PFSK-1 (cell line): Measurements from ENCODE around the gene RLN3.

Source experiments
- POLR2AphosphoS5 ChIP-seq: IDR thresholded peaks from 2 replicates; pipeline ENCODE4 v1.6.1; 2012; ENCODE audit warnings: low read depth, mild to moderate bottlenecking, control low read depth, low read length, moderate library complexity
- TF ChIP-seq, protein P1 (sequence below), 2 experiments: IDR thresholded peaks; 2 replicates each; pipeline versions ENCODE4 v1.6.1 to v1.8.0; 2011 to 2012; ENCODE audit warnings: low read depth in 2 of 2, low read length in 2 of 2, control low read depth in 1 of 2, inconsistent platforms in 1 of 2, mild to moderate bottlenecking in 1 of 2, moderate library complexity in 1 of 2; ENCODE audit not compliant: insufficient read depth in 1 of 2

DNA sequence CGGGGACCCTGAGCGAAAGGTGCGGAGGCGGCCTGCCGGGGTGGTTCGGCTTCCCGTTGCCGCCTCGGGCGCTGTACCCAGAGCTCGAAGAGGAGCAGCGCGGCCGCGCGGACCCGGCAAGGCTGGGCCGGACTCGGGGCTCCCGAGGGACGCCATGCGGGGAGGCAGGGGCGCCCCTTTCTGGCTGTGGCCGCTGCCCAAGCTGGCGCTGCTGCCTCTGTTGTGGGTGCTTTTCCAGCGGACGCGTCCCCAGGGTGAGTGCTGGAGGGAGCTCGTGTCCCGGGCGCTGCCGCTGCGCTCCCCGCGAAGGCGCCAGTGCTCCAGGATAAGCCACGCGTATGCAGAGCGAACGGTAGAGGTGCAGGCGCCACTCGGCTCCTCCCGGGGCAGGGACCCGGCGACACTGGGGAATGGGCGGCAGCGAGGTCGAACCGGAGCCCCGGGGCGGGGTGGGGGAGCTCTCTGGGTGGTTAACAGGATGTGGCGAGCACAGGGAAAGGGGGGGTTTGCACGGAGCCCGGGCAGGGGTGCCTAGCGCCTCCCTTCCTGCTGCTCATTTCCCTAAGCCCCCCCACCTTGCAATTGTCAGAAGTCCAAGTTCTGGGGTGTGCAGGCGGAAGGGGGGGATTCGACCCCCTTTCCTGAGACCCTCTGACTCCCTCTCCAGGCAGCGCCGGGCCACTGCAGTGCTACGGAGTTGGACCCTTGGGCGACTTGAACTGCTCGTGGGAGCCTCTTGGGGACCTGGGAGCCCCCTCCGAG lies 4.0 kb downstream of the RLN3 start, which contains the start of gene IL27RA:
- TF ChIP-seq, protein P1, sequence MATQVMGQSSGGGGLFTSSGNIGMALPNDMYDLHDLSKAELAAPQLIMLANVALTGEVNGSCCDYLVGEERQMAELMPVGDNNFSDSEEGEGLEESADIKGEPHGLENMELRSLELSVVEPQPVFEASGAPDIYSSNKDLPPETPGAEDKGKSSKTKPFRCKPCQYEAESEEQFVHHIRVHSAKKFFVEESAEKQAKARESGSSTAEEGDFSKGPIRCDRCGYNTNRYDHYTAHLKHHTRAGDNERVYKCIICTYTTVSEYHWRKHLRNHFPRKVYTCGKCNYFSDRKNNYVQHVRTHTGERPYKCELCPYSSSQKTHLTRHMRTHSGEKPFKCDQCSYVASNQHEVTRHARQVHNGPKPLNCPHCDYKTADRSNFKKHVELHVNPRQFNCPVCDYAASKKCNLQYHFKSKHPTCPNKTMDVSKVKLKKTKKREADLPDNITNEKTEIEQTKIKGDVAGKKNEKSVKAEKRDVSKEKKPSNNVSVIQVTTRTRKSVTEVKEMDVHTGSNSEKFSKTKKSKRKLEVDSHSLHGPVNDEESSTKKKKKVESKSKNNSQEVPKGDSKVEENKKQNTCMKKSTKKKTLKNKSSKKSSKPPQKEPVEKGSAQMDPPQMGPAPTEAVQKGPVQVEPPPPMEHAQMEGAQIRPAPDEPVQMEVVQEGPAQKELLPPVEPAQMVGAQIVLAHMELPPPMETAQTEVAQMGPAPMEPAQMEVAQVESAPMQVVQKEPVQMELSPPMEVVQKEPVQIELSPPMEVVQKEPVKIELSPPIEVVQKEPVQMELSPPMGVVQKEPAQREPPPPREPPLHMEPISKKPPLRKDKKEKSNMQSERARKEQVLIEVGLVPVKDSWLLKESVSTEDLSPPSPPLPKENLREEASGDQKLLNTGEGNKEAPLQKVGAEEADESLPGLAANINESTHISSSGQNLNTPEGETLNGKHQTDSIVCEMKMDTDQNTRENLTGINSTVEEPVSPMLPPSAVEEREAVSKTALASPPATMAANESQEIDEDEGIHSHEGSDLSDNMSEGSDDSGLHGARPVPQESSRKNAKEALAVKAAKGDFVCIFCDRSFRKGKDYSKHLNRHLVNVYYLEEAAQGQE (IDR thresholded peaks at IDR 0.05; ENCODE audit: insufficient read depth in 1 of 2, low read depth in 2 of 2, low read length in 2 of 2), result no peak
- no peak for TF ChIP-seq POLR2AphosphoS5
